Progenitor cell of endocrine pancreas (in vitro differentiated cells): ENCODE measurements around the gene DUSP3. TPM values are rescaled to one million over a fixed set of nuclear protein-coding genes. Genes with fewer than 3 reads are reported as not detected.

Experiments used
- DNase-seq: peaks from one replicate; pipeline ENCODE4 v3.0.0; 2021; ENCODE audit warnings: low spot score; ENCODE audit not compliant: unreplicated experiment
- H3K27ac Mint-ChIP-seq: 2 replicates; pipeline ENCODE4 v1.8.0; 2021; ENCODE audit warnings: mild to moderate bottlenecking, moderate library complexity, mixed read lengths
- H3K27me3 Mint-ChIP-seq: 2 replicates; pipeline ENCODE4 v1.8.0; 2021; ENCODE audit warnings: mixed read lengths
- H3K36me3 Mint-ChIP-seq: 2 replicates; pipeline ENCODE4 v1.8.0; 2022; ENCODE audit warnings: mixed read lengths; ENCODE audit not compliant: insufficient read depth
- H3K4me1 Mint-ChIP-seq: 2 replicates; pipeline ENCODE4 v1.8.0; 2021; ENCODE audit warnings: low read depth, mixed read lengths
- H3K4me3 Mint-ChIP-seq: 2 replicates; pipeline ENCODE4 v1.8.0; 2021; ENCODE audit warnings: low read depth, mild to moderate bottlenecking, moderate library complexity, mixed read lengths
- H3K9me3 Mint-ChIP-seq: 2 replicates; pipeline ENCODE4 v1.8.0; 2021; ENCODE audit warnings: low read depth, mixed read lengths
- total RNA-seq: library from RNA; stranded (reverse); gene quantifications from 2 replicates; pipeline ENCODE4 v1.2.1, GENCODE V29; 2021
- TF ChIP-seq, protein P1 (sequence below): fragments of 200-600 bp; sonication (generic); IDR thresholded peaks from one replicate; pipeline ENCODE4 v1.5.0; 2021; ENCODE audit warnings: antibody characterized with exemption, mild to moderate bottlenecking; ENCODE audit not compliant: unreplicated experiment

Gene DUSP3
- total RNA-seq, 1 donor from 2014 or later = 58.0 TPM

- no peaks in the 10 kb centered on the region for H3K36me3 Mint-ChIP-seq
- DNase-seq = no peak
- H3K27ac Mint-ChIP-seq = peak overlapping the region; percentile 97
- no peaks in the 10 kb centered on the region for H3K9me3 Mint-ChIP-seq
- H3K4me3 Mint-ChIP-seq = peak overlapping the region; percentile 77
- TF ChIP-seq, protein P1, sequence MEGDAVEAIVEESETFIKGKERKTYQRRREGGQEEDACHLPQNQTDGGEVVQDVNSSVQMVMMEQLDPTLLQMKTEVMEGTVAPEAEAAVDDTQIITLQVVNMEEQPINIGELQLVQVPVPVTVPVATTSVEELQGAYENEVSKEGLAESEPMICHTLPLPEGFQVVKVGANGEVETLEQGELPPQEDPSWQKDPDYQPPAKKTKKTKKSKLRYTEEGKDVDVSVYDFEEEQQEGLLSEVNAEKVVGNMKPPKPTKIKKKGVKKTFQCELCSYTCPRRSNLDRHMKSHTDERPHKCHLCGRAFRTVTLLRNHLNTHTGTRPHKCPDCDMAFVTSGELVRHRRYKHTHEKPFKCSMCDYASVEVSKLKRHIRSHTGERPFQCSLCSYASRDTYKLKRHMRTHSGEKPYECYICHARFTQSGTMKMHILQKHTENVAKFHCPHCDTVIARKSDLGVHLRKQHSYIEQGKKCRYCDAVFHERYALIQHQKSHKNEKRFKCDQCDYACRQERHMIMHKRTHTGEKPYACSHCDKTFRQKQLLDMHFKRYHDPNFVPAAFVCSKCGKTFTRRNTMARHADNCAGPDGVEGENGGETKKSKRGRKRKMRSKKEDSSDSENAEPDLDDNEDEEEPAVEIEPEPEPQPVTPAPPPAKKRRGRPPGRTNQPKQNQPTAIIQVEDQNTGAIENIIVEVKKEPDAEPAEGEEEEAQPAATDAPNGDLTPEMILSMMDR = no peak
- peaks cover 32% of the 10 kb centered on the region for H3K4me1 Mint-ChIP-seq
- H3K27me3 Mint-ChIP-seq = peaks cover 10% of the 10 kb centered on the region
Measured at GRCh38 chr17:43719578-43719977, 59.2 kb downstream of the DUSP3 start.

GRCh38 chr17:43718544-43718943 lies 60.2 kb downstream of the DUSP3 start:
- DNase-seq = no peak
- Mint-ChIP-seq H3K4me3 (no peak overlapping the region), H3K27me3 (peaks cover 17% of the 10 kb centered on the region), H3K4me1 (peaks cover 35% of the 10 kb centered on the region), H3K9me3 (no peaks in the 10 kb centered on the region), H3K27ac (no peak overlapping the region), H3K36me3 (no peaks in the 10 kb centered on the region)
- TF ChIP-seq, protein P1 = no peak

DNA sequence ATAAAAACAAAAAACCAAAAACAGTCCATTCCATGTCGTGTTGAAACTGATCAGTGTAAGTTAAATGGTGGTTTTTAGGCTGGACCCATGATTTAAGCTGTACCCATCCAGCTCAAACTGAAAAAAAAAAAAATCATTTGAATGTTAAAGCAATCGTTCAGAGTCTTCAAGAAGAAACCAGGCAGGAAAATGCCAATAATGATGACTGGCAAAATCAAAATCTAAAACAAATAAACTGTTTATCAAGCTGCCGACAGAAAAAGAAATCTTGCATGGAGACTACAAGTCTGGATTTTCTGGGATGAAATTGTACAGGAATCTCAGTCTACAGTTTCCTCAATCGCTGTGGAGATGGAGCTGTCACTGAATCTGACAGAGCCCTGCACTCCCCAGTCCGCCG lies 60.9 kb downstream of the DUSP3 start:
- no peak for DNase-seq
- Mint-ChIP-seq H3K27ac (no peak overlapping the region), H3K4me3 (no peak overlapping the region), H3K9me3 (no peaks in the 10 kb centered on the region), H3K36me3 (no peaks in the 10 kb centered on the region), H3K27me3 (peaks cover 22% of the 10 kb centered on the region), H3K4me1 (peaks cover 33% of the 10 kb centered on the region)
- TF ChIP-seq, protein P1 = no peak

Other genes starting within 250 kb of the DUSP3 start
- 79.5 and 84.3 TPM in 2 replicates for gene ETV4, start 232.6 kb downstream of the DUSP3 start, total RNA-seq
- gene MEOX1, start 117.1 kb downstream of the DUSP3 start, total RNA-seq = 1.1 and 1.2 TPM in 2 replicates
- 0.42 and 0.43 TPM in 2 replicates for gene SOST, start 20.2 kb downstream of the DUSP3 start, total RNA-seq
- gene CFAP97D1, start 1.5 kb upstream of the DUSP3 start, total RNA-seq = 0.07 TPM in 1 of 2 replicates, not detected in the other
- gene MPP3, start 54.2 kb upstream of the DUSP3 start, total RNA-seq = 12.6 and 13.2 TPM in 2 replicates
- not detected in 2 replicates for gene CD300LG, start 68.2 kb upstream of the DUSP3 start, total RNA-seq
- gene MPP2, start 128.6 kb upstream of the DUSP3 start, total RNA-seq = 5.4 and 6.4 TPM in 2 replicates
- gene PPY, start 163.5 kb upstream of the DUSP3 start, total RNA-seq = 0.78 TPM in 1 of 2 replicates, not detected in the other
- 0.84 and 1.1 TPM in 2 replicates for gene PYY, start 175.0 kb upstream of the DUSP3 start, total RNA-seq
- gene NAGS, start 225.6 kb upstream of the DUSP3 start, total RNA-seq = 0.69 and 0.89 TPM in 2 replicates
- gene TMEM101, start 236.0 kb upstream of the DUSP3 start, total RNA-seq = 27.5 and 28.9 TPM in 2 replicates